ENCODE data around the gene NKAIN1. TPM values are rescaled to one million over a fixed set of nuclear protein-coding genes. Genes with fewer than 3 reads are reported as not detected.

The NKAIN1 gene
- total RNA-seq, 1 experiment from 2014 or later = 1.1 TPM

DNA sequence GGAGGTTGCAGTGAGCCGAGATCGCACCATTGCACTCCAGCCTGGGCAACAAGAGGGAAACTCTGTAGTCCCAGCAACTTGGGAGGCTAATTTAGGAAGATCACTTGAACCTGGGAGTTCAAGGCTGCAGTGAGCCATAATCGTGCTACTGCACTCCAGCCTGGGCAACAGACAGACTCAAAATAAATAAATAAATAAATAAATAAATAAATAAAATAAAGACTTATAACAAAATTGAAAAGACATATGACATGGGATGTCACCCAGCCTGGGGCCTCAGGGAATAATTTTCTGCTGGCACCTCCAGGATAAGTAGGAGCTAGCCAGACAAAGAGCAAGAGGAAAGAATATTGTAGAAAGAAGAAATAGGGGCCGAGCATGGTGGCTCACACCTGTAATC, 96.2 kb downstream of the NKAIN1 start:
- Histone ChIP-seq H3K27me3 (ENCODE audit: insufficient read depth, low read length) (no peaks in the 10 kb centered on the region), H3K9me2 (ENCODE audit: insufficient read depth) (no peaks in the 10 kb centered on the region), H3K4me3 (replicated peaks in 1 of 2; ENCODE audit: low read depth in 1 of 2, low read length in 2 of 2) (no peak overlapping the region), H3K79me2 (ENCODE audit: insufficient read depth, low read length) (no peaks in the 10 kb centered on the region), H3K36me3 (ENCODE audit: control insufficient read depth in 1 of 2, insufficient read depth in 2 of 2, low read length in 2 of 2) (no peaks in the 10 kb centered on the region), H4K20me1 (ENCODE audit: insufficient read depth) (no peaks in the 10 kb centered on the region), H2AFZ (ENCODE audit: low read depth, low read length, poor library complexity, severe bottlenecking) (no peak overlapping the region), H3K9me3 (ENCODE audit: control insufficient read depth in 1 of 2, insufficient read depth in 1 of 2, low read depth in 1 of 2, low read length in 2 of 2) (no peaks in the 10 kb centered on the region), H3K4me1 (ENCODE audit: control insufficient read depth in 1 of 2, insufficient read depth in 2 of 2, low read length in 2 of 2) (no peaks in the 10 kb centered on the region), H3K4me2 (ENCODE audit: low read length) (no peak overlapping the region), H3K9ac (ENCODE audit: low read length) (no peak overlapping the region), H3K27ac (ENCODE audit: low read depth, low read length) (no peak overlapping the region)
- TF ChIP-seq FOSL1 (IDR thresholded peaks at IDR 0.05; ENCODE audit: low read depth) (no peak), SRF (IDR thresholded peaks at IDR 0.05; ENCODE audit: low read depth) (no peak), EZH2 (IDR thresholded peaks at IDR 0.05) (no peak), TCF7L2 (IDR thresholded peaks at IDR 0.05; ENCODE audit: borderline replicate concordance, extremely low read depth, insufficient read depth, insufficient read length) (no peak), JUND (IDR thresholded peaks at IDR 0.05) (no peak), EGR1 (IDR thresholded peaks at IDR 0.05; ENCODE audit: low read depth) (no peak)
- TF ChIP-seq, protein P1, sequence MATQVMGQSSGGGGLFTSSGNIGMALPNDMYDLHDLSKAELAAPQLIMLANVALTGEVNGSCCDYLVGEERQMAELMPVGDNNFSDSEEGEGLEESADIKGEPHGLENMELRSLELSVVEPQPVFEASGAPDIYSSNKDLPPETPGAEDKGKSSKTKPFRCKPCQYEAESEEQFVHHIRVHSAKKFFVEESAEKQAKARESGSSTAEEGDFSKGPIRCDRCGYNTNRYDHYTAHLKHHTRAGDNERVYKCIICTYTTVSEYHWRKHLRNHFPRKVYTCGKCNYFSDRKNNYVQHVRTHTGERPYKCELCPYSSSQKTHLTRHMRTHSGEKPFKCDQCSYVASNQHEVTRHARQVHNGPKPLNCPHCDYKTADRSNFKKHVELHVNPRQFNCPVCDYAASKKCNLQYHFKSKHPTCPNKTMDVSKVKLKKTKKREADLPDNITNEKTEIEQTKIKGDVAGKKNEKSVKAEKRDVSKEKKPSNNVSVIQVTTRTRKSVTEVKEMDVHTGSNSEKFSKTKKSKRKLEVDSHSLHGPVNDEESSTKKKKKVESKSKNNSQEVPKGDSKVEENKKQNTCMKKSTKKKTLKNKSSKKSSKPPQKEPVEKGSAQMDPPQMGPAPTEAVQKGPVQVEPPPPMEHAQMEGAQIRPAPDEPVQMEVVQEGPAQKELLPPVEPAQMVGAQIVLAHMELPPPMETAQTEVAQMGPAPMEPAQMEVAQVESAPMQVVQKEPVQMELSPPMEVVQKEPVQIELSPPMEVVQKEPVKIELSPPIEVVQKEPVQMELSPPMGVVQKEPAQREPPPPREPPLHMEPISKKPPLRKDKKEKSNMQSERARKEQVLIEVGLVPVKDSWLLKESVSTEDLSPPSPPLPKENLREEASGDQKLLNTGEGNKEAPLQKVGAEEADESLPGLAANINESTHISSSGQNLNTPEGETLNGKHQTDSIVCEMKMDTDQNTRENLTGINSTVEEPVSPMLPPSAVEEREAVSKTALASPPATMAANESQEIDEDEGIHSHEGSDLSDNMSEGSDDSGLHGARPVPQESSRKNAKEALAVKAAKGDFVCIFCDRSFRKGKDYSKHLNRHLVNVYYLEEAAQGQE (IDR thresholded peaks at IDR 0.05; ENCODE audit: low read depth) = no peak
- ChIA-PET POLR2A (no interaction called here), CTCF (no interaction called here), RAD21 (ENCODE audit: low non-redundant PET in 1 of 2, low total read pairs in 2 of 2, uncharacterized antibody in 2 of 2, unreplicated experiment in 2 of 2) (no interaction called here)
- intact Hi-C loops (cut with micrococcal nuclease) = no loop called here
- DNase-seq (ENCODE audit: low read depth, low spot score) = no peak
- no peak for ATAC-seq
- no TSS peak for BruUV-seq (replicated peaks)

DNA sequence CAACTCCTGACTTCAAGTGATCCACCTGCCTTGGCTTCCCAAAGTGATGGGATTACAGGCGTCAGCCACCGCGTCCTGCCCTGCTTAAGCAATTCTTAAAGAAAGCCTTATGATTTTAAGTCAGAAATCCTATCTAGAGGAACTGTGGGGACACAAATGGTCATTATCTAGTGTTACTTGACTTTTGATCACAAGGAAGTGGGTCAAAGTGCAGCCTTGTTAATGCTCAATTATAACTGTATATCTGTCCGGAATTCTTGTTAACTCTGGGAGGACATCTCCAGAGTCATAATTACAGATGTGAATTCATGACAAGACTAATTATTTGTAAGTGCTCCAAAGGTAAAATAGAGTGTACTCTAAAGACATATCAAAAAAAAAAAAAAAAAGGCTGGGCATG, 97.3 kb downstream of the NKAIN1 start:
- ChIA-PET RAD21 (ENCODE audit: low non-redundant PET in 1 of 2, low total read pairs in 2 of 2, uncharacterized antibody in 2 of 2, unreplicated experiment in 2 of 2) (no interaction called here), POLR2A (no interaction called here), CTCF (no interaction called here)
- ATAC-seq (no peak), DNase-seq (ENCODE audit: low read depth, low spot score) (no peak)
- intact Hi-C loops (cut with micrococcal nuclease) = no loop called here
- Histone ChIP-seq H3K79me2 (ENCODE audit: insufficient read depth, low read length) (no peaks in the 10 kb centered on the region), H3K9me3 (ENCODE audit: control insufficient read depth in 1 of 2, insufficient read depth in 1 of 2, low read depth in 1 of 2, low read length in 2 of 2) (no peaks in the 10 kb centered on the region), H2AFZ (ENCODE audit: low read depth, low read length, poor library complexity, severe bottlenecking) (no peak overlapping the region), H3K27me3 (ENCODE audit: insufficient read depth, low read length) (no peaks in the 10 kb centered on the region), H4K20me1 (ENCODE audit: insufficient read depth) (no peaks in the 10 kb centered on the region), H3K9ac (ENCODE audit: low read length) (no peak overlapping the region), H3K4me3 (replicated peaks in 1 of 2; ENCODE audit: low read depth in 1 of 2, low read length in 2 of 2) (no peak overlapping the region), H3K9me2 (ENCODE audit: insufficient read depth) (no peaks in the 10 kb centered on the region), H3K27ac (ENCODE audit: low read depth, low read length) (no peak overlapping the region), H3K36me3 (ENCODE audit: control insufficient read depth in 1 of 2, insufficient read depth in 2 of 2, low read length in 2 of 2) (no peaks in the 10 kb centered on the region), H3K4me1 (ENCODE audit: control insufficient read depth in 1 of 2, insufficient read depth in 2 of 2, low read length in 2 of 2) (no peaks in the 10 kb centered on the region), H3K4me2 (ENCODE audit: low read length) (no peak overlapping the region)
- BruUV-seq (replicated peaks) = no TSS peak
- TF ChIP-seq YY1 (IDR thresholded peaks at IDR 0.05; ENCODE audit: extremely low read depth, insufficient replicate concordance, low read depth, low read length) (no peak), TCF7L2 (IDR thresholded peaks at IDR 0.05; ENCODE audit: borderline replicate concordance, extremely low read depth, insufficient read depth, insufficient read length) (no peak)
